ES-I3 (cell line): ENCODE measurements around the gene MRPL34.

Experiments
- H3K36me3 ChIP-seq: 2 replicates; pipeline ENCODE4 v1.6.1; 2013; ENCODE audit warnings: mild to moderate bottlenecking, low read length, control low read depth, moderate library complexity; ENCODE audit not compliant: insufficient read depth
- H3K4me1 ChIP-seq: 2 replicates; pipeline ENCODE4 v1.6.1; 2013; ENCODE audit warnings: mild to moderate bottlenecking, control low read depth, low read length; ENCODE audit not compliant: insufficient read depth
- H3K9ac ChIP-seq: 2 replicates; pipeline ENCODE4 v1.6.1; 2013; ENCODE audit warnings: low read depth, mild to moderate bottlenecking, low read length, moderate library complexity
- H3K9me3 ChIP-seq: 2 replicates; pipeline ENCODE4 v1.6.1; 2013; ENCODE audit warnings: mild to moderate bottlenecking, low read length, moderate library complexity; ENCODE audit not compliant: control insufficient read depth, insufficient read depth

MRPL34 gene

DNA sequence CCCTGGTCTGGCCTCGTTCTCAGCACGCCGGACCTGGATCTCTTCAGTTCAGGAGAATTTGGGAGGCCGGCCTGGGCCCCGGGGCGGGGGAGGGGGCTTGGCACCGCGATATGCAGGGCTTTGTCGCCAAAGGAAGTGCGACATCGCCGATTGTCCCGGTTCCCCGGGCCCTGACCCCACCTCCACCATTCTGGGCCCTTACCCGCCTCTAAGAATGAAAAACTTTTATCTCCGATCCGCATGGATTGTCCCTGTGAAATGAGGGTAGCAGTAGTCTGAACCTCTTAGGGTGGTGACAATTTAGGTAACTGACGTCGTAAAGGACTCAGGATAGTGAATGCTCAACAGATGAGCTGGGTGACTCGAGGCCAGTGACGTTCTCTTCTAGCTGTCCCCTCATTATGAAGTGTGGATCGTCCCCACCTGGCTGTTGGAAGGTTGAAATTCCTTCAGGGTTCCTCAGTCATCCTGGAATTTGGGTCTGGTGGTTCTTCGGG is 4.3 kb downstream of the MRPL34 start:
- H3K36me3 ChIP-seq, result peaks cover 3% of the 10 kb centered on the region; the same call in 1 of the 2 replicates
- peak overlapping the region; percentile 87 for H3K9ac ChIP-seq
- peaks cover 13% of the 10 kb centered on the region for H3K4me1 ChIP-seq
- no peaks in the 10 kb centered on the region for H3K9me3 ChIP-seq

DNA sequence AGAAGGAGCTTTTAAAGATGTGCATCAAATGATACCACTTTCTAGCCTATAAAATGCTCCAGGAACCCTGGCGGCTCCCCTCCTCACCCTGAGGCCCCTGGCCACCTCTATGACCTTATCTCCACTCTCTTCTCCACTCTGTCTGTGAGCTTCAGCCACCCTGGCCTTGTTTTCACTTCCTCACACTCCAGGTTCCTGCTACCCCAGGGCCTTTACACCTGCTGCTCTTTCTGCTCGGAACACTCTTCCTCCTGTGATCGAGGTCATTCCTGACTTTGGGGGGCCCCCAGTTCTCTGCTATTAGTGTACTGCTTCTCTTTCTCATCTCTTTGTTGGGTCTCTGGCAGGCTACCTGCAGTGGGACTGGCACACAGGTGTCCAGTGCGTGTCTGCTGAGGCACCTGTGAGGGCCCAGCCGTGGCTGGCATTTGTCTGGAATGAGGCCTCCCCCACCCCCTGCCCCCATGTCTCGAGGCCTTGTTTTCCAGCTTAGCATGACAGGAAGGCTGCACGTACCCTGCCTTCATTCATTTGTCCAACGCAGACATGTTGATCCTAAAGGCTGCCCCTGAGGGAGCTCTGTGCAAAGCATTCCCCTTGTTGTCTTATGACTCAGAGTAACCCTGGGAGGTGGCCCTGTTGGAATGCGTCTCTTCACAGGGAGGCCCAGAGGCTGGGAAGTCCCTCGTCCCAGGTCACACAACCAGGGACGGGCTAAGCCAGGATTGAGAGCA is 6.0 kb downstream of the MRPL34 start:
- Histone ChIP-seq H3K36me3 (peaks cover 6% of the 10 kb centered on the region; the same call in 1 of the 2 replicates), H3K4me1 (peaks cover 13% of the 10 kb centered on the region), H3K9me3 (no peaks in the 10 kb centered on the region), H3K9ac (no peak overlapping the region; the same call in 1 of the 2 replicates)

DNA sequence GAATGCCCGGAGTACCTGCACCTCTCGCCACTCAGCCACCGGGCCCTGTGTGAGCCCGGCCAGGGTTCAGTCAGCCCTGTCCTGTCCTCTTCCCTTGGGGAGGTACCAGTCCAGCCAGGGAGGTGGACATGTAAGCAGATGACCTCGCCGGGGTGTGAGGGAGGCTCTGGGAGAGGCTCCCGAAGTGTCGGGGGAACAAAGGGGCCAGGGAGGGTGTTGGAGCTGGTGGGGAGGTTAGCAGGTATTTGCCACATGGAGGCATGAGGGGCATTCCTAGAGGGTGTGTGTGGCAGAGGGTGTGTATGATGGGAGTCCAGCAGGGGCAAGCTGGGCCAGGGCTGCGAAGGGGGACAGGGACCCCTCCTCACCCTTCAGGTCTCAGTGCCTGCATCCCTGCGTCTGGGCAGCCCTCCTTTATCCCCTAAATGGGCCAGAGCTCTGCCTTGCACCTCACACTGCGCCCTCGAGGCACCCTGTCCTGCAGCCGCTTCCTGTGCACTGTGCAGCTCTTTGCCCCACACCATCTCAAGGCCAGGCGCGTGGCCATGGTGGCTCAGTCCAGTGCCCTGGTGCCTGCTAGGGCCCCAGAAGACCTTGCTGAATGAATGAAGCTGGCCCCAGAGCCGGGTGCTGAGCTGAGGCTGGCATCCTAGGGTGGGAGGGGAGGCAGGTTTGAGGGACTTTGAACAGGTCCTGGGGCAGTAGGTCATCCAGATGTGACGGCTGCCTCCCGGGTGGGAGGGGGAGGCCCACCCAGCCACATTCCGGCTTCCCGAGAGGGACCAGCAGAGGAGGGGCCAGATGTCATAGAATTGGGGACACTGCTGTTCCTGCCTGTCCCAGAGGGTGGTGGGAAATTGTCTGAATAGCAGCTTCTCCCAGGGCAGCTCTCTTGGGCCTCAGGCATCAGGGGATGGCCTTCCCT is 6.8 kb downstream of the MRPL34 start:
- no peak overlapping the region; the same call in 1 of the 2 replicates for H3K9ac ChIP-seq
- no peaks in the 10 kb centered on the region for H3K9me3 ChIP-seq
- peaks cover 6% of the 10 kb centered on the region; the same call in 1 of the 2 replicates for H3K36me3 ChIP-seq
- H3K4me1 ChIP-seq, result peaks cover 13% of the 10 kb centered on the region

DNA sequence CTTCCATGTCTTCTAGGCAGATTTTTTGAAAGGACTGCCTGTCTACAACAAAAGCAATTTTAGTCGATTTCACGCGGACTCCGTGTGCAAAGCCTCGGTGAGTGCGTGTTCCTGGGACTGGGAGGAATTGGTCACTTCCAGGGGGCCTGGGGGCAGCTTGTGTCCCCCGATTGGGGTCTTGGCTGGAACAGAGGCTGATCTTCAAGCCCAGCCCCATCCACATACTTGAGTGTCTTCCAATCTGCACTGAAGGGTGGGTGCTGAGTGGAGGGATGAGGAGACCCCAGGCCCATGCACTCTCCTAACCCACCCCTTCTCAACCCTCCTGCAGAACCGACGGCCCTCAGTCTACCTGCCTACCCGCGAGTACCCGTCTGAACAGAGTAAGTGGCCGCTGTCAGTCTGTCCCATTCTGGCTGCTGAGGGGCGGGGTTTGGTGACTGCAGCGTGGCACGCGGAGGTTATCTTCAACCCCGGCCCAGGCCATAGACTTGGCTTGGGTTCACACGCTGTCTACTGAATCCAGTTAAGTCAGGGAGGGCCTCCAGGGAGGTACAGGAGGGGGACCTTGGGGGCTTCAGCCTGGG is 8.4 kb downstream of the MRPL34 start:
- H3K9ac ChIP-seq, result no peak overlapping the region
- peaks cover 13% of the 10 kb centered on the region for H3K4me1 ChIP-seq
- peaks cover 6% of the 10 kb centered on the region; the same call in 1 of the 2 replicates for H3K36me3 ChIP-seq
- H3K9me3 ChIP-seq, result no peaks in the 10 kb centered on the region

DNA sequence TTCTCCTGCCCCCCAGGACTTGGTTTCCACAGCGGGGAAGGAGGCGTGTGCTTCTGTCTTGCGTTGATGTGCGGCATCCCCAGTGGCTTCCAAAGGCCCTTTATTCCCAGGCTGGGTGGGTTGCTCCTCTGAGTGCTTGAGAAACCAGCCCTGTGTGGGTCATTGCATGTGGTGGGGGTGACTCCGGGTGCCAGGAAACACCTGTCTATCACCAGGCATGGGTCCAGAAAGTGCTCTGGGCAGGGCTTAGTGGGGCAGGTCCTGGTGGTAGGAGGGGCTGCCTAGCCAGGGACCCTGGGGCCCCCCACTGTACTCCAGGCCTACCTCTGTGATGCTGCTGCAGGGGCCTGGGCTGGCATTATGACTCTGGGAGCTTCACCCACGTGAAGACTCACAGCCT is 13.3 kb downstream of the MRPL34 start:
- H3K4me1 ChIP-seq, result peaks cover 11% of the 10 kb centered on the region; the same call in 1 of the 2 replicates
- H3K9ac ChIP-seq, result no peak overlapping the region
- no peaks in the 10 kb centered on the region for H3K9me3 ChIP-seq
- H3K36me3 ChIP-seq, result peaks cover 3% of the 10 kb centered on the region; the same call in 1 of the 2 replicates

- H3K4me1 ChIP-seq, result peaks cover 11% of the 10 kb centered on the region; the same call in 1 of the 2 replicates
- H3K36me3 ChIP-seq, result 0 out of 2 replicates have a peak, but pooled peaks cover 3% of the 10 kb centered on the region
- no peaks in the 10 kb centered on the region for H3K9me3 ChIP-seq
- no peak overlapping the region for H3K9ac ChIP-seq
Measured at GRCh38 chr19:17319473-17320238, 14.0 kb downstream of the MRPL34 start.

- H3K4me1 ChIP-seq, result peaks cover 11% of the 10 kb centered on the region; the same call in 1 of the 2 replicates
Measured at GRCh38 chr19:17320435-17320834, 14.8 kb downstream of the MRPL34 start.

DNA sequence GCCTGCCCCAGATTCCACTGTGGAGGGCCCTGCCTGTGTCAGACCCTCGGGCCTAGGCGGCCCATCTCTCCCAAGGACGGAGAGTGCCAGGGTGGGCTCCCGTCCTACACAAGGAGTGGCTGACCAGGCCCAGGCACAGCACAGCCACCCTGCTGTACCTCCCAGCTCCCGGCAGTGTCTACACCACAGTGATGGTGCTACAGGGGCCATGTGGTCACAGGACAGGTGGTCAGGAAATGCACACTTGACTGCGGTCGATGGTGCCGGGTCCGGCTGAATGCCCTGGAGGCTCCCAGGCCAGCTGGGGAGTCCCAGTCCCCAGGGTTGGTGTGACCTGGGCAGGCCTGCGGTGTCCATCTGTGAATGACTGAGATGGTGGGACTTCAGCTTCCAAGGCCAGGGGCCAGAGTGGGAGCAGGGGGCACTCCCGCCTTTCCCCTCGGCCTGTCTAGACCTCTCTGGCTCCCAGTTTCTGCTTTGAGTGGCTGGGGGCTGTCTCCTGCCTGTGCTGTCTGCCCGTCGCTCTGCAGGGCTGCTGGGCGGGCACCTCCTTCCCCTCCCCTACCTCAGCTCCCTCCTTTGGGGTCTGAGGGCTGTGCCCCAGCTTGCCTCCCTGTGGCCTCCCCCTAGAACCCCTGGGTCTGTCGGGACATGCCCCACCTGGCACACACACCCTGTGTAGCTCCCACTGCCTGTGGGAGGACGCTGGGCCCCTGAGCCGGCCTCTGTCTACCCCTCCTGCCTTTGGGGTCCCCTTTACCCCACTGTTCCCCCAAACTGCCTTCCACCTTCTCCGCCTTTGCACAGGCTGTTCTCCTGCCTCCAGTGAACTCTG is 16.2 kb downstream of the MRPL34 start:
- H3K9me3 ChIP-seq, result no peaks in the 10 kb centered on the region
- peaks cover 19% of the 10 kb centered on the region; the same call in 1 of the 2 replicates for H3K4me1 ChIP-seq
- no peak overlapping the region for H3K9ac ChIP-seq
- H3K36me3 ChIP-seq, result no peaks in the 10 kb centered on the region

More at GRCh38 chr19:17320435-17320834, 14.8 kb downstream of the MRPL34 start:
- Histone ChIP-seq H3K36me3 (0 out of 2 replicates have a peak, but pooled peaks cover 3% of the 10 kb centered on the region), H3K9me3 (no peaks in the 10 kb centered on the region), H3K9ac (no peak overlapping the region)

DNA sequence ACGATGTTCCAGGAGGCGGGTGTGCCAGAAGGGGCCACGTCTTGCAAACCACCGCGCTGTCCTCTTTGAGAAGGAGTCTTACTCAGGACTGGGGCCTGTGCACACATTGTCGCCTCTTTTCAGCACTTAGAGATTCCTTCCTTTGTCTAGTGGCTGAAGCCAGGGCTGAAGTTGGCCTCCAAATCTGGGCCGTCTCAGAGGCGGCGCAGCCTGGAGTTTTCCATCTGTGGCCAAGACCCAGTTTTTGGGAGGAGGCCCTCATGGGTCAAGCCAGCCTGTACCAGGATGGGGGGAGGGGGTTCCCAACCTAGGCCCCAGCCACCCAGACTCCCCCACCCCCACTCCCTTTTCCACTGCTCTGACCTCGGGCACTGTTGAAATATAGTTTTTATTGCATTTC is 17.2 kb downstream of the MRPL34 start:
- peaks cover 19% of the 10 kb centered on the region; the same call in 1 of the 2 replicates for H3K4me1 ChIP-seq
- no peaks in the 10 kb centered on the region for H3K36me3 ChIP-seq
- H3K9ac ChIP-seq, result peak overlapping the region; percentile 26; the same call in 1 of the 2 replicates
- H3K9me3 ChIP-seq, result no peaks in the 10 kb centered on the region

DNA sequence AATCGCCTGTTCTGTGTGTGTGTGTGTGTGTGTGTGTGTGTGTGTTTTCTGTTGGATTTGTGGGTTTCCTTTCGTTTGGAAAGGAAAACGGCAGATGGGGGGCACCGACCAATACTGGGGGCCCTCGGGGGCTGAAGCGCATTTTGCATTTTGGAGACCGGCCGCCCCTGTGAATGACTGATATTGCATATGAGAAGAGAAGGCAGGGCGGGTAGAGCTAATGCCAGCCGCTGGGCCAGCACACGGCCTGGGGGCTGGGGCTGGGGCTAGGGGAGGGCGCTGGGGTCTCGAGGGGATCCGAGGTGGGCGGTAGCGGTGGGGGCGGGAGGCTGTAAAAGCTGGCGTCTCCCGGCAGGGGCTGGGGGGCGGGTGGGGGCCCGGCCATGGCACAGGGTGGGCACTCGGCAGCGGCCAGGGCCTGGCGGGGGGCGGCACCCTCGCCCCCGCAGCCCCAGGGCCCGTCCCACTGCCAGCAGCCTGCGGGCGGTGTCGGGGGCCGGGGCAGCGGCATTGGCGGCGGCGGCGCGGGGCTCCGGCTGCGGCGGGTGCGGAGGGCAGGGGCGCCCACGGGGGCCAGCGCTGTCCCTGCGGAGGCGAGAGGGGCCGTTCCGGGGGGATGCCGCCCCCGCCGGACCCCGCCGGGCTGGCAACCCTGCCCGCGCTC is 17.8 kb downstream of the MRPL34 start:
- H3K4me1 ChIP-seq, result peaks cover 19% of the 10 kb centered on the region; the same call in 1 of the 2 replicates
- no peaks in the 10 kb centered on the region for H3K9me3 ChIP-seq
- no peaks in the 10 kb centered on the region for H3K36me3 ChIP-seq
- peak overlapping the region; percentile 26; the same call in 1 of the 2 replicates for H3K9ac ChIP-seq

DNA sequence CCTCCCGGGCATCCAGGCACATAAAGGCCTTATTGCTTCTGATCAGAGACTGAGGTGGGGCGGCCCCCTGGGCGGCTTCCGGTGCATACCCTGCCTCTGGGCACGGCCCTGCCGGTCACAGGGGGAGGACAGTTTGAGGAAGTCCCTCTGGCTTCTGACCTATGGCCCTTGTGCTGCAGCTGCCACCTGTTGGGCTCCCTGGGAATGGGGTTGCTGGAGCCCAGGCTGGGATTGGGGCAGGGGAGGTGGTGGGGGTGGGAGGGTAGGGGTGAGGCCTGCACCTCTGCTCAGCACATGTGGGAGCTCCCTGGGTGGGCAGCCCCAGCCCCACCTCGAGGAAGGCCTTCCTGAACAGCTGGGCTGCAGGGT is 18.3 kb downstream of the MRPL34 start:
- Histone ChIP-seq H3K4me1 (peaks cover 19% of the 10 kb centered on the region; the same call in 1 of the 2 replicates), H3K36me3 (no peaks in the 10 kb centered on the region), H3K9me3 (no peaks in the 10 kb centered on the region), H3K9ac (peak overlapping the region; percentile 26; the same call in 1 of the 2 replicates)

GRCh38 chr19:17324357-17325114 is 18.9 kb downstream of the MRPL34 start:
- no peak overlapping the region for H3K9ac ChIP-seq
- H3K36me3 ChIP-seq, result no peaks in the 10 kb centered on the region
- H3K4me1 ChIP-seq, result peaks cover 19% of the 10 kb centered on the region; the same call in 1 of the 2 replicates

More at GRCh38 chr19:17324357-17325114, 18.9 kb downstream of the MRPL34 start:
- H3K9me3 ChIP-seq, result no peaks in the 10 kb centered on the region
